WTC11 (cell line): ENCODE data around the gene ZNF273. TPM values are rescaled to one million over a fixed set of nuclear protein-coding genes. Genes with fewer than 3 reads are reported as not detected.
A peak's percentile ranks its signal among the peaks of the same experiment; 100 is the strongest.
"Not testable (repeated sequence)": the region's sequence is repeated elsewhere in the genome, so short reads cannot be mapped to it uniquely, and the experiment has no call there.

Experiments
- ATAC-seq: fragments of 200-7000 bp; cut with Tn5 transposase; 2 replicates; pipeline ENCODE4 v1.10.0; 2021; ENCODE audit warnings: mild to moderate bottlenecking, moderate library complexity
- CTCF ChIA-PET: fragments of 300-600 bp; sonication (Branson Sonifier 250); formaldehyde crosslinking; loops from one replicate; lab custom pipeline; 2021; ENCODE audit warnings: antibody characterized with exemption; lab: Charles Lee
- POLR2A ChIA-PET: fragments of 350-600 bp; sonication (Branson Sonifier 250); formaldehyde crosslinking; loops from one replicate; lab custom pipeline; 2021; ENCODE audit warnings: antibody characterized with exemption; lab: Charles Lee
- DNase-seq: peaks from one replicate; pipeline ENCODE4 v3.0.0; 2021; ENCODE audit warnings: low spot score
- H3K27ac Mint-ChIP-seq: 2 replicates; pipeline ENCODE4 v1.8.0; 2021; ENCODE audit warnings: mixed read lengths
- H3K27me3 Mint-ChIP-seq: 2 replicates; pipeline ENCODE4 v1.8.0; 2021; ENCODE audit warnings: low read depth, mild to moderate bottlenecking, moderate library complexity, mixed read lengths
- H3K36me3 Mint-ChIP-seq: 2 replicates; pipeline ENCODE4 v1.8.0; 2021; ENCODE audit warnings: mixed read lengths
- H3K4me1 Mint-ChIP-seq: 2 replicates; pipeline ENCODE4 v1.8.0; 2022; ENCODE audit warnings: mixed read lengths
- H3K4me3 Mint-ChIP-seq: 2 replicates; pipeline ENCODE4 v1.8.0; 2021; ENCODE audit warnings: mild to moderate bottlenecking, moderate library complexity, mixed read lengths
- H3K9me3 Mint-ChIP-seq: 2 replicates; pipeline ENCODE4 v1.8.0; 2021; ENCODE audit warnings: mixed read lengths
- ARID4B ChIP-seq: sonication (generic); formaldehyde crosslinking; IDR thresholded peaks from 2 replicates; pipeline ENCODE4 v1.8.0; 2023; ENCODE audit warnings: missing genetic modification reagents, mild to moderate bottlenecking, borderline replicate concordance
- ESRRA ChIP-seq: sonication (generic); formaldehyde crosslinking; IDR thresholded peaks from 2 replicates; pipeline ENCODE4 v1.8.1; 2022; ENCODE audit warnings: mild to moderate bottlenecking, missing genetic modification reagents, borderline replicate concordance
- NR1H2 ChIP-seq: sonication (generic); formaldehyde crosslinking; IDR thresholded peaks from 2 replicates; pipeline ENCODE4 v1.9.0; 2021; ENCODE audit warnings: mild to moderate bottlenecking, moderate library complexity, missing genetic modification reagents
- TEAD1 ChIP-seq: sonication (generic); formaldehyde crosslinking; IDR thresholded peaks from 2 replicates; pipeline ENCODE4 v1.8.0; 2022; ENCODE audit warnings: mild to moderate bottlenecking, missing genetic modification reagents
- ZBTB43 ChIP-seq: sonication (generic); formaldehyde crosslinking; IDR thresholded peaks from 2 replicates; pipeline ENCODE4 v1.8.1; 2023; ENCODE audit warnings: mild to moderate bottlenecking, missing genetic modification reagents
- ZNF532 ChIP-seq: fragments of 250-450 bp; sonication (Bioruptor Pico); IDR thresholded peaks from 2 replicates; pipeline ENCODE4 v1.9.0; 2021; ENCODE audit warnings: mild to moderate bottlenecking, borderline replicate concordance
- total RNA-seq: library from RNA; stranded (reverse); gene quantifications from 3 replicates; pipeline ENCODE4 v1.2.3, GENCODE V29; 2021
- TF ChIP-seq, protein P1 (sequence below): sonication (generic); formaldehyde crosslinking; IDR thresholded peaks from 2 replicates; pipeline ENCODE4 v1.8.0; 2022; ENCODE audit warnings: mild to moderate bottlenecking, missing genetic modification reagents
- TF ChIP-seq, protein P2 (sequence below): fragments of 200-600 bp; IDR thresholded peaks from 2 replicates; pipeline ENCODE4 v1.8.0; 2022; ENCODE audit warnings: antibody characterized with exemption

Gene ZNF273
- total RNA-seq, 1 experiment from 2014 or later = 12.1 TPM

DNA sequence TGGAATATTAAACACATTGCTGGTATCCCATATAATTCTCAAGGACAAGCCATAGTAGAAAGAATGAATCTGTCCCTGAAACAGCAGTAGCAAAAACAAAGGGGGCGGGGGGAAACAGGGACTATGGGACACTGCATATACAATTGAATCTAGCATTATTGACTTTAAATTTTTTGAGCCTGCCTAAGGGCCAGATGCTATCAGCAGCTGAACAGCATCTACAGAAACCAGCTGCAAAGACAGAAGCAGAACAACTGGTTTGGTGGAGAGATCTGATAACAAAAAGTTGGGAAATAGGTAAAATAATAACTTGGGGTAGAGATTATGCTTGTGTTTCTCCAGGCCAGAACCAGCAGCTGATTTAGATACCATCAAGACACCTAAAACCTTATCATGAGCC, 45.7 kb downstream of the ZNF273 start:
- H3K4me1 Mint-ChIP-seq, POLR2A ChIA-PET, CTCF ChIA-PET, H3K4me3 Mint-ChIP-seq, H3K9me3 Mint-ChIP-seq, ATAC-seq, DNase-seq, H3K27ac Mint-ChIP-seq, H3K36me3 Mint-ChIP-seq: not testable (repeated sequence)
- peaks cover 19% of the 10 kb centered on the region for H3K27me3 Mint-ChIP-seq

GRCh38 chr7:64950673-64951072, 47.6 kb downstream of the ZNF273 start:
- H3K27ac Mint-ChIP-seq, H3K36me3 Mint-ChIP-seq, DNase-seq, H3K9me3 Mint-ChIP-seq, POLR2A ChIA-PET, H3K4me1 Mint-ChIP-seq, H3K4me3 Mint-ChIP-seq, ATAC-seq: not testable (repeated sequence)
- CTCF ChIA-PET = interaction anchor here (0.6 to 3.1 kb wide), 9 partner anchors 10 to 798 kb away, joined by 3 to 18 read pairs (median 3); partner anchors contain the start of gene ERV3-1
- H3K27me3 Mint-ChIP-seq = peaks cover 19% of the 10 kb centered on the region

- CTCF ChIA-PET = interaction anchor here (0.6 to 3.1 kb wide), 9 partner anchors 9 to 797 kb away, joined by 3 to 18 read pairs (median 3); partner anchors contain the start of gene ERV3-1
Measured at GRCh38 chr7:64951250-64951848, 48.3 kb downstream of the ZNF273 start.

GRCh38 chr7:64959072-64959747, 56.1 kb downstream of the ZNF273 start:
- Mint-ChIP-seq H3K4me1 (peaks cover 9% of the 10 kb centered on the region; the same call in 1 of the 2 replicates), H3K27ac (no peak overlapping the region), H3K27me3 (peaks cover 10% of the 10 kb centered on the region; the same call in 1 of the 2 replicates), H3K36me3 (peaks cover 26% of the 10 kb centered on the region), H3K9me3 (peaks cover 61% of the 10 kb centered on the region), H3K4me3 (no peak overlapping the region)
- ATAC-seq (peak; percentile 87), DNase-seq (peak; percentile 13)
- ChIA-PET POLR2A (interaction anchor here (1.5 kb wide), 1 partner anchor 47 kb away, joined by 8 read pairs; the partner anchor contains the start of gene ERV3-1), CTCF (interaction anchor here (1.1 to 2.2 kb wide), 2 partner anchors 35 to 518 kb away, joined by 3 to 7 read pairs; no protein-coding TSS in a partner anchor)
- TF ChIP-seq, protein P1, sequence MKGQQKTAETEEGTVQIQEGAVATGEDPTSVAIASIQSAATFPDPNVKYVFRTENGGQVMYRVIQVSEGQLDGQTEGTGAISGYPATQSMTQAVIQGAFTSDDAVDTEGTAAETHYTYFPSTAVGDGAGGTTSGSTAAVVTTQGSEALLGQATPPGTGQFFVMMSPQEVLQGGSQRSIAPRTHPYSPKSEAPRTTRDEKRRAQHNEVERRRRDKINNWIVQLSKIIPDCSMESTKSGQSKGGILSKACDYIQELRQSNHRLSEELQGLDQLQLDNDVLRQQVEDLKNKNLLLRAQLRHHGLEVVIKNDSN (CRISPR knock-in tag) = peak; percentile 35; the same call in 1 of the 2 replicates
- TF ChIP-seq ARID4B (CRISPR knock-in tag) (no peak), ZBTB43 (CRISPR knock-in tag) (no peak), ESRRA (no peak), ZNF532 (CRISPR knock-in tag) (no peak)
- TF ChIP-seq, protein P2, sequence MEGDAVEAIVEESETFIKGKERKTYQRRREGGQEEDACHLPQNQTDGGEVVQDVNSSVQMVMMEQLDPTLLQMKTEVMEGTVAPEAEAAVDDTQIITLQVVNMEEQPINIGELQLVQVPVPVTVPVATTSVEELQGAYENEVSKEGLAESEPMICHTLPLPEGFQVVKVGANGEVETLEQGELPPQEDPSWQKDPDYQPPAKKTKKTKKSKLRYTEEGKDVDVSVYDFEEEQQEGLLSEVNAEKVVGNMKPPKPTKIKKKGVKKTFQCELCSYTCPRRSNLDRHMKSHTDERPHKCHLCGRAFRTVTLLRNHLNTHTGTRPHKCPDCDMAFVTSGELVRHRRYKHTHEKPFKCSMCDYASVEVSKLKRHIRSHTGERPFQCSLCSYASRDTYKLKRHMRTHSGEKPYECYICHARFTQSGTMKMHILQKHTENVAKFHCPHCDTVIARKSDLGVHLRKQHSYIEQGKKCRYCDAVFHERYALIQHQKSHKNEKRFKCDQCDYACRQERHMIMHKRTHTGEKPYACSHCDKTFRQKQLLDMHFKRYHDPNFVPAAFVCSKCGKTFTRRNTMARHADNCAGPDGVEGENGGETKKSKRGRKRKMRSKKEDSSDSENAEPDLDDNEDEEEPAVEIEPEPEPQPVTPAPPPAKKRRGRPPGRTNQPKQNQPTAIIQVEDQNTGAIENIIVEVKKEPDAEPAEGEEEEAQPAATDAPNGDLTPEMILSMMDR = no peak

More at GRCh38 chr7:64951250-64951848, 48.3 kb downstream of the ZNF273 start:
- Mint-ChIP-seq H3K27ac (no peak overlapping the region), H3K9me3 (peaks cover 11% of the 10 kb centered on the region), H3K4me3 (no peak overlapping the region), H3K36me3 (peaks cover 4% of the 10 kb centered on the region), H3K27me3 (peaks cover 19% of the 10 kb centered on the region), H3K4me1 (no peaks in the 10 kb centered on the region)
- no peak for DNase-seq
- TF ChIP-seq NR1H2 (CRISPR knock-in tag) = no peak
- no peak for TF ChIP-seq TEAD1 (CRISPR knock-in tag)
- TF ChIP-seq, protein P2 = peak; percentile 23; the same call in 1 of the 2 replicates
- POLR2A ChIA-PET = no interaction called here
- ATAC-seq = no peak; the same call in 1 of the 2 replicates
